Lung (tissue), 12 donors: Measurements from ENCODE around the gene PPP4R1. TPM values are rescaled to one million over a fixed set of nuclear protein-coding genes. Genes with fewer than 3 reads are reported as not detected.

ENCODE experiments used
- ATAC-seq: fragments of 200-7000 bp; cut with Tn5 transposase; one replicate; pipeline ENCODE4 v1.9.1; 2020; ENCODE audit warnings: moderate number of reproducible peaks; ENCODE audit not compliant: insufficient read depth, low FRiP score
- DNase-seq, 3 donors: peaks; one replicate each; pipeline ENCODE4 v3.0.0-alpha.2; 2013 to 2017
- H3K27ac ChIP-seq, 2 donors: one replicate each; pipeline ENCODE4 v1.5.1; 2013; ENCODE audit warnings: mild to moderate bottlenecking in 2 of 2, moderate library complexity in 2 of 2, control low read depth in 1 of 2, inconsistent platforms in 1 of 2, low read depth in 1 of 2, low read length in 1 of 2
- H3K27me3 ChIP-seq, 3 donors: one replicate each; pipeline ENCODE4 v1.5.1; 2013; ENCODE audit warnings: low read length in 2 of 3; ENCODE audit not compliant: control insufficient read depth in 3 of 3, insufficient read depth in 3 of 3
- H3K36me3 ChIP-seq, 4 donors: one replicate each; pipeline ENCODE4 v1.5.1; 2013; ENCODE audit warnings: low read length in 4 of 4, mild to moderate bottlenecking in 1 of 4, moderate library complexity in 1 of 4; ENCODE audit not compliant: control insufficient read depth in 4 of 4, insufficient read depth in 4 of 4
- H3K4me1 ChIP-seq, 5 donors: one replicate each; pipeline ENCODE4 v1.5.1; 2013; ENCODE audit warnings: low read length in 5 of 5, mild to moderate bottlenecking in 2 of 5, moderate library complexity in 1 of 5; ENCODE audit not compliant: control insufficient read depth in 5 of 5, insufficient read depth in 5 of 5
- H3K4me3 ChIP-seq: one replicate; pipeline ENCODE4 v1.5.1; 2013; ENCODE audit warnings: mild to moderate bottlenecking, control low read depth, moderate library complexity
- H3K9ac ChIP-seq, 2 donors: one replicate each; pipeline ENCODE4 v1.5.1; 2013; ENCODE audit warnings: low read length in 2 of 2, control low read depth in 1 of 2; ENCODE audit not compliant: insufficient read depth in 1 of 2
- H3K9me3 ChIP-seq, 4 donors: one replicate each; pipeline ENCODE4 v1.5.1; 2013; ENCODE audit warnings: low read length in 3 of 4, mild to moderate bottlenecking in 1 of 4, moderate library complexity in 1 of 4; ENCODE audit not compliant: control insufficient read depth in 4 of 4, insufficient read depth in 3 of 4
- CTCF ChIP-seq: IDR thresholded peaks from 2 replicates; pipeline ENCODE4 v1.5.1; 2012; ENCODE audit warnings: mild to moderate bottlenecking; ENCODE audit errors: control extremely low read depth, extremely low read depth
- WGBS, 2 donors: extraction: QIAGEN DNeasy Blood & Tissue Kit; methylation state at CpG; one replicate each; pipeline ENCODE4 v1.1.7; 2013; 5-methylcytosine and 5-hydroxymethylcytosine counted together
- polyA plus RNA-seq, 2 donors: library from polyadenylated mRNA; stranded (reverse); fragments of 200-250 nt; gene quantifications; one replicate each; pipeline ENCODE4 v1.2.1, GENCODE V29; 2013
- total RNA-seq, 2 donors: library from RNA; depleted of rRNA in 1 of 2; stranded (reverse); fragments of >200 nt in 1 of 2; gene quantifications; one replicate each; pipeline ENCODE4 v1.2.1, GENCODE V29; 2014 to 2021
- donor health status: control.
- donor health status: control.
- donor health status: Bipolar disorder and iron deficiency.
- donor health status: healthy.
- donor health status: DM: yes; HTN: yes; CAD: no.

Gene PPP4R1
- total and polyA plus RNA-seq, 4 donors = 34.4 to 190 (median 99.0) TPM

GRCh38 chr18:9606039-9606438, 8.3 kb downstream of the PPP4R1 start:
- 95 to 98% methylated on average over 3 of the region's 3 CpGs for WGBS, 2 donors
- Histone ChIP-seq H3K9ac (no peak overlapping the region), H3K36me3 (peaks cover 0 to 4% (median 3%) of the 10 kb centered on the region in 4 donors), H3K27me3 (no peaks in the 10 kb centered on the region), H3K4me1 (peaks cover 0 to 11% (median 0%) of the 10 kb centered on the region in 5 donors), H3K4me3 (no peak overlapping the region), H3K27ac (no peak overlapping the region), H3K9me3 (peaks cover 0 to under 1% (median 0%) of the 10 kb centered on the region in 4 donors)
- DNase-seq = no peak
- ATAC-seq = no peak
- TF ChIP-seq CTCF = no peak

- 95% methylated on average over 2 of the region's 2 CpGs for WGBS, 2 donors
- H3K9ac ChIP-seq = no peak overlapping the region
- no peaks in the 10 kb centered on the region for H3K27me3 ChIP-seq
- ATAC-seq (no peak), DNase-seq (no peak)
- H3K4me3 ChIP-seq = no peak overlapping the region
- H3K27ac ChIP-seq = no peak overlapping the region
- TF ChIP-seq CTCF = no peak
- peaks cover 0 to 3% (median 0%) of the 10 kb centered on the region in 4 donors for H3K36me3 ChIP-seq
- H3K4me1 ChIP-seq = peaks cover 0 to 7% (median 0%) of the 10 kb centered on the region in 5 donors
- peaks cover 0 to 9% (median 3%) of the 10 kb centered on the region in 4 donors for H3K9me3 ChIP-seq
Measured at GRCh38 chr18:9604348-9604747, 10.0 kb downstream of the PPP4R1 start.

- Histone ChIP-seq H3K27ac (no peak overlapping the region), H3K9me3 (peaks cover 0 to 12% (median 4%) of the 10 kb centered on the region in 4 donors), H3K36me3 (peaks cover 0 to 4% (median 1%) of the 10 kb centered on the region in 4 donors), H3K9ac (no peak overlapping the region), H3K4me3 (no peak overlapping the region), H3K4me1 (peaks cover 0 to 11% (median 9%) of the 10 kb centered on the region in 5 donors), H3K27me3 (no peaks in the 10 kb centered on the region)
- no peak for DNase-seq
- no peak for TF ChIP-seq CTCF
- ATAC-seq = no peak
Measured at GRCh38 chr18:9599328-9599727, 15.0 kb downstream of the PPP4R1 start.

- H3K27ac ChIP-seq = no peak overlapping the region
- H3K4me3 ChIP-seq = no peak overlapping the region
- no peak for ATAC-seq
- no peaks in the 10 kb centered on the region for H3K27me3 ChIP-seq
- no peak overlapping the region for H3K9ac ChIP-seq
- TF ChIP-seq CTCF = no peak
- no peak for DNase-seq
- 96 to 99% methylated on average over 3 of the region's 3 CpGs for WGBS, 2 donors
- H3K36me3 ChIP-seq = peaks cover 0 to 8% (median 2%) of the 10 kb centered on the region in 4 donors
- peaks cover 0 to 12% (median 4%) of the 10 kb centered on the region in 4 donors for H3K9me3 ChIP-seq
- peaks cover 0 to 16% (median 9%) of the 10 kb centered on the region in 5 donors for H3K4me1 ChIP-seq
Measured at GRCh38 chr18:9597609-9598008, 16.8 kb downstream of the PPP4R1 start.
